Forelimb muscle (tissue), 1 donor: ENCODE measurements around the gene C1orf210. TPM values are rescaled to one million over a fixed set of nuclear protein-coding genes. Genes with fewer than 3 reads are reported as not detected.

Experiments used
- DNase-seq: peaks from one replicate; pipeline ENCODE4 v3.0.0-alpha.2; 2013; ENCODE audit warnings: low read depth
- polyA plus RNA-seq: library from polyadenylated mRNA; unstranded; fragments of 120-200 nt; gene quantifications from one replicate; pipeline ENCODE4 v1.2.1, GENCODE V29; 2013; ENCODE audit not compliant: insufficient read length

The C1orf210 gene
- polyA plus RNA-seq, 1 donor: not detected

DNA sequence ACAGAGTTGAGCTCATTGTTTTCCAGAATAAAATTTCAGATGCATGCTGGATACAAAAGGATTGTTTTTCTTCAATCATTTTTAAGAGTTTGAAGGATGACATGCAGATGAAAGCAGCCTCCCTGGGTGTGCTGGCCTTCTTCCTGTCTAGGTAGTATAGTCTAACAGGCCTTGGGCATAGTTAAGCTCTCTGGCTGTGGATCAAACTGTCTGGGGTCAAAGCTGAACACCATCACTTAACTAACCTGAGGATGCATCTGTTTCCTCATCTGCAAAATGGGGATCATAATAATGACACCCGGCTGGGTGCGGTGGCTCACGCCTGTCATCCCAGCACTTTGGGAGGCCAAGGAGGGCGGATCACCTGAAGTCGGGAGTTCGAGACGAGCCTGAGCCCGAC is 9.4 kb upstream of the C1orf210 start:
- DNase-seq: no peak

DNA sequence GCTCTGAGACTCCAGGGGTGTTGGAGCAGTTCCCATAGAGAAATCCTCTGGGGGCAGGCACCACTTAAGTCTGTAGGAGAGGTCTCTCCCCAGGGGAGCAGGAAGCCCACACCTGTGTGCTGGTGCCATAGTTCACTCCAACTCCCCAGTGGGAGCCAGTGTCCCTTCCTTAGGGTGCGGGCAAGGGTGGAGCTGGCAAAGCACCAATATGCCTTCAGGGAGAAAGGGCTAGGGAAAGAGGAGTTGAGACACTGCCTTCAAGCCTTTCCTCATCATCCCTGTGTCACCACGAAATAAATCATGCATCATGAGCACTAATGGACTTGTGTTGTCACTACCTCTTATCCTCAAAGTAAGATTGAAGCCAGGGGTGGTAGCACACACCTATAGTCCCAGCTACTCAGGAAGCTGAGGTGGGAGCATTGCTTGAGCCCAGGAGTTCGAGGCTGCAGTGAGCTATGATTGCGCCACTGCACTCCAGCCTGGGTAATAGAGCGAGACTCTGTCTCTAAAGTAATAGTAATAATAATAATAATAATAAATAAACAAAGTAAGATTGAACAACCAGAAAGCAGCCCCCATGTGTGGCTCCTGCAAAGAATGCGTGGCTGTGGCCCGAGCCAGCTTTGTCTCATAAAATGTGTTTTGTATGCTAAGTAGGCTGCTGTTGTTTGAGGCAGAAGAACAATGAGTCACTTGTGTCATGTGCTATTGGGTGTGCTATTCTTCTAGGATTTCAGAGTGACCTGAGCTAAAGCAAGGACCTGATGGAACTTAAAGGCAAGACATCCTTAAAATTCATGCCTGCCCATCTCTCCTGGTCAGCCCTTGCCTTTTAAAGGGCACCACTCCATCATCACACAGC is 8.7 kb upstream of the C1orf210 start:
- no peak for DNase-seq

DNA sequence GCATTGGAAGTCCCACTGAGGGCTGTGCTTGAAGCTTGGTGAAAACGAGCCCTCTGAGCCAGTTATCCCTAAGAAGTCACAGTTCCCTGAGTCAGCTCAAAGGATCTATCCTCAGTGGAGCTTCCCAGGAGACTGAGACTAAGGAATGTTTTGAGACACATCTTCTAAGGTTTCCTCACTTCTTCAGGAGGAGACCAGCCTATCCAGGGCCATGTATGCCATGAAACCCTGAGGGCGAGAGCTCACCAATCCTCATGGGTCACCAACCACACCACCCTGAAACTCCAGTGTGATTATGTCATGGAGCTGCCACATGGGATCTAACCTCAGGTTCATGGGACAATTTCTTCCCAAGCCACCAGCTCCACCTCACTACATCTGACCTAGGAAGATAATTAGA is 7.8 kb upstream of the C1orf210 start:
- no peak for DNase-seq

DNA sequence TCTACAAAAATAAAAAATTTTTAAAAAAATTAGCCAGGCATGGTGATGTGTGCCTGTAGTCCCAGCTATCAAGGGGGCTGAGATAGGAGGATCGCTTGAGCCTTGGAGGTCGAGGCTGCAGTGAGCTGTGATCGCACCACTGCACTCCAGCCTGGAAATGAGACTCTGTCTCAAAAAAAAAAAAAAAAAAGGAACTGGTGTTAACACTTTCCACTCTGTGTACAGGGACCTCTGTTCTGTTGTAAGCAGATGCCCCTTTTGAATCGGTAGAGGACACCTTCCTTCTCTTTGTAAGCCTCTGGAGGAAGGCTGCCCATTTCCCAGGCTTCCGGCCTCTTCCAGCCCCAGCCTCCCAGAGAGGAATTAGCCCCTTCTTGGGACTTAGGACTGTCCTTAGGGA is 7.3 kb upstream of the C1orf210 start:
- no peak for DNase-seq

DNA sequence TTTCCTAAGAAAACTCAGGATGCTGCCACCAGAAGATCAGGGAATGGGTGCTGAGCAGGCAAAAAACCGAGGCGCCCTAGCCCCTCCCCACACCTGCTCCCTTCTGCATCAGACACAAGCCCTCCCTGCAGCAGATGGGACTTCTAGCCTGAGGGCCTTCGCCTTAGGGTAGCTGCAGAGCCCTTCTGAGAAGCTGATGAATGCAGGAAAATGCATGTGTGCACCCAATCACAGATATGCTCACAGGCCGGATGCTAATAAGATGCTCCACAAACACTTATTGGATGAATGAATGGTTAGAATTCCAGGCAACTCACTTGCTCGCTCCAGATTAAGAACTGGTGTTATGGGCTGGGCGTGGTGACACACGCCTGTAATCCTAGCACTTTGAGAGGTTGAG is 6.8 kb upstream of the C1orf210 start:
- DNase-seq: no peak

DNA sequence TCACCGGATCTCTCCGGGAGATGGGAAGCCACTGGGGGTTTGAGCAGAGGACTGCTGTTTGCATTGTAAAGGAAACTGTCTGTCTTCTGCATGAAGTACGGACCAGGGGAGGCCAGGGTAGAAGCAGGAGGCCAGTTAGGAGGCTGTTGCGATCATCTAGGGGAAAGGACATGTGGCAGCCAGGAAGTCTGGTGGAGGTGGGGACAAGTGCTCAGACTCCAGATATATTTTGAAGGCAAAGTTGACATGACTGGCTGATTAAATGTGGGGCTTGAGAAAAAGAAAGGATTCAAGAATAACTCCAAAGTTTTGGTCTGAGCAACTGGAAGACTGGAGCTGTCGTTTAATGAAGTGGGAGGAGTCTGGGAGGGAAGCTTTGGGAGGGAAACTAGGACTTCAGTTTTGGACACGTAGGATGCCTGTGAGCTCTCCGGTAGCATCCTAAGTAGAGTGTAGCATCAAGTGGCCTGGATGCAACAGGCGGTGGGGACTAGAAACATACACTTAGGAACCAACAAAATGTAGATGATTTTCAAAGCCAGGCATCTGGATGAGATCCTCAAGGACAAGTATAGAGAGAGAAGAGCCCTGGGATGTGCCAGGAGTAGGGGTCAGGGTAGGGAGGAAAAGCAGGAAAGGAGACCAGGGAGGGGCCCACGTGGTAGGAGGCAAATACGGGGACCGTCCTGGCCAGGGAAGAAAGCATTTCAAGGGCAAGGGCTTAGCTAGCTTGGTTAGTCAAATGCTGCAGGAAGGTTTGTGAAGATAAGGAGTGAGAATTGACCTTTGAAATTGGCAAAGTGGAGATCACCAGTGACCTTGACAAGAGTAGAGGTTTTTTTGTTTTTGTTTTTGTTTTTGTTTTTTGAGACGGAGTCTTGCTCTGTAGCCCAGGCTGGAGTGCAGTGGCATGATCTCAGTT is 3.7 kb upstream of the C1orf210 start:
- DNase-seq: no peak

DNA sequence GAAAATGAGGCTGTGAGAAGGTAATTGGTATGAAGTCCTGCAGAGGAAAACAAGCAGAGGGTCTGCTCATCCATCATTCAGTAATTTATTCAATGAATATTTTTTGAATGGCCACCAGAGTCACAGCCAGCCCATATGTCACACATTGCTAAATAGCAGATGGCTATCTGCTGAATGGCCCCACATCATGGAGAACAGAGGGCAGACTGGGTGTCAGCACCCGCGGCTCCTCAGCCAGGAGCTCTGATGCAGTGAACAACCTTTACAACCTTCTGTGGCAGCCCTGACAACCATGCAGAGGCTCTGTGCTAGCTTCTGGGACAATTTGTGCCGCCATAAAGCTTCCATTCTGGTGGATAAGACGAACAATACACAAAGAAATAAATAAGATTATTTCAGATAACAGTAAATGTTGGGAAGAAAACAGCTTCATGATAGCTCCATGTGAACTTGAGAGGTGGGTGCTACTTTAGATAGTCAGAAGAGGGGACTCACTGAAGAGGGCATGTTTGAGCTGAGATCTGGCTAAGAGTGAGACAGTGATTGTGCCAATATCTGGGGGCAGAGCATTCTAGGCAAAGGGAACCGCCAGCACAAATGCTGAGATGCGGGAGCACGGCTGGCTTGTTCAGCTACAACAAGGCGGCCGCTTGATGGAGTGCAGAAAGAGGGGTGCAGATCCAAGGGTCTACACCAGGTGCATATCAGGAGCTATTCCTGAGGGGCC is 2.8 kb upstream of the C1orf210 start:
- no peak for DNase-seq

DNA sequence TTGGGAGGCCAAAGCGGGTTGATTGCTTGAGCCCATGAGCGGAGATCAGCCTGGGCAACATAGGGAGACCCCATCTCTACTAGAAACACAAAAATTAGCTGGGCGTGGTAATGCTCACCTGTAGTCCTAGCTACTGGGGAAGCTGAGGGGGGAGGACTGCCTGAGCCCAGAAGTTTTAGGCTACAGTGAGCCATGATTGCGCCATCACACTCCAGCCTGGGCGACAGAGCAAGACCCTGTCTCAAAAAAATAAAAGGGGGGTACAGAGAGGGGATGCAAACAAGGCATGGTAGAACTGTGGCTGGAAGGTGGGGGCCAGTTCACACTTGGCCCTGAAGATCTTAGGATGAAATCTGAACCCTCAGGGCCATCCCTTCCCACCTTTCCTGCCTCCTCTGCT is 1.2 kb upstream of the C1orf210 start:
- no peak for DNase-seq

DNA sequence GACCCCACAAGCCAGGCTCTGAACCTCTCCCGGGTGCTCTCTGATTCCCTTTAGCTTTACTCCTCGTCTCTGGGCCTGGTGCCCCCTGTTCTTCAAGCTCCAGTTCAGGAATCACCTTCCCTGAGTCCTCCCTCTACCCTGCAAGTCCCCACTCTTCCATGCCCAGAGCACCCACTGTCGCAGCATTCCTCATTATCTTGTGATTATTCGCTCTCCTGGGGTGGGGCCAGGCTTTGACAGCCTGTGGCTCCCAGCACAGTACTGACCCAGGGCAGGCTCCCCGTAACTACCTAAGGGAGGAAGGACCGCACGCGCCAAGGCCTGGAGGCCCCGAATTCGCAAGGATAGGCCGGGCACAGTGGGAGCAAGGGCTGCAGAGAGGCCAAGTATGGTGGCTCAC is 734 bp upstream of the C1orf210 start:
- DNase-seq: no peak

DNA sequence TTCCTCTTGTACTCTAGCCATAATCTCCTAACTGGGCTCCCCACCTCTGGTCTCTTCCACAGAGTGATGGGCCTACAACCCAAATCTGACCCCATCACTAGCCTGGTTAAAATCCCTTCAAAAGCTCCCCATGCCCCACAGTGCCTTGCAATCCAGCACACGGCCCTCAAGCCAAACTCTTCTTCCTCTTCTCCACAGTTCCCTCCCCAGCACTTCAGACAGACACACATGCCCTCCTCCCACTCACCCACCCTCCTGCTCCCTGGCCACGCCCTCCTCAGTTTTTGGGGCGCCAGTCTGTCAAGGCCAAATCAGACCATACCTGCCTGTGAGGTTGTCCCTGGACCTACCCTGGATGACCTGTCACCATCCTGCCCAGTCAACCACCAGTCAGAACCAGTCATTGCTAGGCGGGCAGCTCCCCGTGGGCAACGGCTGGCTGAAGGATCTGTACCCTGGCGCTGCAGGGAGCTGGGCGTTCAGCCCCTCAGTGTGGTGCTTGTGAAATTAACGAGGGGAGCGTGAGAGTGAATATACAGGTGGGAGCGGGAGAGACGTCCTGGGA is 753 bp downstream of the C1orf210 start:
- no peak for DNase-seq

DNA sequence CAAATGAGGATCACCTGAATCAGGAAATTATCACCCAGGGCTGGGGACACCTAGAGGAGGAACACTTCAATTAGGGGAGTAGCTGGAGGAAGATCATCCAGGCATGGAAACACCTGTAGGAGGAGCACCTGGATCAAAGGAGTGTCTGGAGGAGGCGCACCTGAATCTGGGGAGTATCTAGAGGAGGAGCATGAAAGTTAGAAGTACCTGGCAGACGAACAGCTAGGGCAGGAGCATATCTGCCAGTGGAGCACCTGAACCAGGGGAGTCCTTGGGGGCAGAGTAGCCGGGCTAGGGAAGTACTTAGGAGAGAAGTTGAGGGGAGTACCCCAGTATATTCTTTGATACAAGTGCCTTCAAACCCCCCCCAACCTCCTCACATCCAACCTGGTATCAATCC is 1.3 kb downstream of the C1orf210 start:
- DNase-seq: no peak

DNA sequence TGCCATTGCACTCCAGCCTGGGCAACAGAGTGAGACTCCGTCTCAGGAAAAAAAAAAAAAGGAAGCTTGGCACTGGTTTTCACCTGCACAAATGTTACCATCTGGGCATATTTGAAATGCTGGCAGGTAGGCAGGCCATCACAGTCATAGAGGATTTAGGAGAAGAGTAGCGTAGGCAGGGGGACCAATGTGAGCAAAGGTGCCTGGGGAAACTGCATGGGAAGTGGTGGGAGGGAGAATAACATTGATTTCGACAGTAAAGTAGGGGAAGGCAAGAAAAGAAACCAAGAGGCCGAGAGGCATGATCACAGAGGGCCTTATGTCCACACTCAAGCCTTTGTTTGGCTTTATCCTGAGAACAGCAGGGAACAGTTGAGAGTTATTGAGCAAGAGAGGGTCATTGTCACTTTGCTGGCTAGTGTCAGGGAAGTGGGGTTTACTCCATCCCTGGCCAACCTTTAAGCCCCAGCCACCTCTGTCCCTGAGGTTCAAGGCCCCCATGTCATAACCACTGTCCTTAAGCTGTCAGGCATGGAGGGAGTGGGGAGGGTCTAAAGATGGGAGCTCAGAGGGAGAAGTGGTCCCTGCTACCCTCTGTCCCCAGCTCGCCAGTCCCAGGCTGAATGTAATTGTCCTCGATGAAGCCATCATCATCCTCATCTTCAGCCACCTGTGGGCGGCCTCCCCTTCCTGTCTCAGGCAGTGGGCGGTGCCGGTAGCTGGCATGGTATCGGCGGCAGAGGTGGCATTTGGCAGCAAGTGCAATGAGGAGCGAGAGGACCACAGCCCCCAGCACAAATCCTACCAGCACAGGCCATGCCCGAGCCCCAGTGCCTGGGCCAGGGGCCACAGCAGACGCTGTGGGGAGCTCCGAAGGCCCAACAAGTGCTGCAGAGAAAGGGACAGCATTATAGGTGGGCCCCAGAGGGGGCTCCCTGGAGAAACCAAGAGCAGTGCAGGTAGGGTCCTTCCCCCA is 2.9 kb downstream of the C1orf210 start:
- no peak for DNase-seq

DNA sequence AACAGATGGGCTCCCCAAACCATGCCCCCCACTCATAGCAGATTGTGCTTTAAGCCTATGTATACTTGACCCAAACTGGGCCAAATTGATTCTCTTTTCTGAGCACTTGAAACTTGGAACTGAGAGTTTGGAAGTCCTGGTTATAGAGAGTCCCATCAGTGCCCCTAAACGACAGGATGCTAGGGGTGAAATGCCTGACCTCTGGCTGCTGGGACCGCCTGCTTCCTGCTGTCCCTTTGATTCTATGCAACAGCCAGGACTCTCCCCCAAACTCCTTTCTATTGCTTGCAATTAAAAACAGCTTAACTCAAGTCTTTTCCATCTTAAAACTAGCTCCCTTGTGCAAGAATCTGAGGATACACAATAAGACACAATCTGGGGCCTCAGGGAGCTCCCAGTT is 4.7 kb downstream of the C1orf210 start:
- DNase-seq: no peak

DNA sequence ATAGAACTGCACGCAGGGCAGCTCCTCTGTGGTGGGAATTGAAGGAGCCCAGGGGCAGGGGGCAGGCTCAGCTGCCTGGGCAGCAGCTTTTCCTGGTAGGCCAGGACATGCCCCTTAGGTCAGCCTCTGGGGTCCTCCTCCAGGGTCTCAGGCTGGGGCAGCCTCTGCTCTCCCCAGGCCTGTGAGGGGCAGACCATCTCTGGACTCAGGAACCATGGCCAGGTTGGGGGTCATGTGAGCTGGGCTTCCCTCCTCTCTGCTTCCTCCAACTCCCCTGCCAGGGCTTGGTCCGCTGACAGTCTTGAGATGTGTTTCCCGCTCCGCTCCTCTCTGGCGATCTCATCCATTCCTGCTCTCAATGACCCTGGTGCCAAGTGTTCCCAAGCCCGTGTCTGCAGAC is 5.7 kb downstream of the C1orf210 start:
- no peak for DNase-seq

DNA sequence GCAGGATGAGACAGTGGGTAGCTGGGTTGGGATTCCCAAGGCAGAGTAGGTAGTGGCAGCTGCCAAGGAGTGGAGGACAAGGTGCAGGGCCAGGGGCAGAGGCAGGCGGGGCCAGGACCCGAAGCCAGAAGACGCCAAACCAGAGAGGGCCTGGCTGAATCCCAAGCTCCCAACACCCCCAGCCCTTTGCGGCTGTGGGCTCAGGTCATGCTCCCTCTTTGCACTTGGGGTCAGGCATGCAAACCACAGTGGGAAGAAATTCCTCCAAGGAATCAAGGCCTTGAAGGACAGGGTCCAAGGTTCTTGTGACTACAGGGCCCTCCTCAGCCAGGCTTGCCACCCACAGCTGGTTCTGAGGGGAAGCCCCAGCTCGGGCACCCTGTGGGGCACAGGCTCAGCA is 6.2 kb downstream of the C1orf210 start:
- no peak for DNase-seq

DNA sequence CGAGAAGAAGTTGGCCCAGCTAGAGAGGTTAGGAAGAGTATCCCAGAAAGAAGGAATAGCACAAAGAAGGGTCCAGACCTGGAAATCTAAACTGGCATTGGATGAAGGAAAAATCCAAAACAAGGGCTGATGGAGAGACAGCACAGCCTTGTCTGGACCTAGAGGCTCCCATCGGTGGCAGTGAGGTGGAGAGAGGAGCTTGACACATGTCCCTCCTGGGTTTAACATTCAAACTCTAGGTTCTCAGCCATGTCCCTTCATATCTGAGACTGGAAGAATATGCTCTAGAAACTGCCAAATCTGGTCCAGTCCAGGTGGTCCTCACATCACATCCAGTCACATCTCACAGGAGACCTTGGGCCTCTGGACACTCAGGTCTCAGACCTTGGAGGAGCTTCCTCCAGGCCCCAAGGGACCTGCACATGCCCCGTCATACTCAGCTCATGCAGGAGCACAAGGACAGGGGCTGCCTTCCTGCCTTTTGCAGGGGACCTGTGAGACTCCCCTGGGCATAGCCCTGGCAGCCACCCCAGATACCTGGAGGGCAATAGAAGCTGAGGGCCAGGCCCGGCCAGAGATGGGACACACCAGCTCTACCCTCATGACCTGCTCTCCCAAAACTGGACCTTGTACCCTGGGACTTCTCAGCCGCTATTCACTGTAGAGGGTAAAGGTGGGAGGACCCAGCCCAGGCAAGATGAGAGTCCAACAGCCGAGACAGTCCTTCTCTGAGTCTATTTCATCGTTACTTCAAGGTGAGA is 8.1 kb downstream of the C1orf210 start:
- no peak for DNase-seq

DNA sequence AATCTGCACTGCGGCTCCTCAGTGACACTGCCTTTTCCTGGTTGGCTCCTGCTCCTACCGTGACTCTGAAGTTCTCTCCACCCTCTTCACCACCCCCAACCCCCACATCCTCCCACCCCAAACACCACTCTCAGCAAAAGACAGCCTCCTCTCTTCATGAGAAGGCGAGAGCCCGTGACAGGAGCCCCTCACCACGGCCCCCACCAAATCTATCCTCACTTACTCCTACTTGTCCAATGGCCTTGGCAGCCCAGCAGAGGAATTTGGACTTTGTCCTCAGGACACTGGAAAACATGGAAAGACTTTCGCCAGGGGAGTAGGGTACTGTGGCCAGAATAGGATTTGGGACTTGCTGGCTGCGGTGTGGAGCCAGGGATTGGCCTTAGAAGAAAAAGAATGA is 8.7 kb downstream of the C1orf210 start:
- no peak for DNase-seq

DNA sequence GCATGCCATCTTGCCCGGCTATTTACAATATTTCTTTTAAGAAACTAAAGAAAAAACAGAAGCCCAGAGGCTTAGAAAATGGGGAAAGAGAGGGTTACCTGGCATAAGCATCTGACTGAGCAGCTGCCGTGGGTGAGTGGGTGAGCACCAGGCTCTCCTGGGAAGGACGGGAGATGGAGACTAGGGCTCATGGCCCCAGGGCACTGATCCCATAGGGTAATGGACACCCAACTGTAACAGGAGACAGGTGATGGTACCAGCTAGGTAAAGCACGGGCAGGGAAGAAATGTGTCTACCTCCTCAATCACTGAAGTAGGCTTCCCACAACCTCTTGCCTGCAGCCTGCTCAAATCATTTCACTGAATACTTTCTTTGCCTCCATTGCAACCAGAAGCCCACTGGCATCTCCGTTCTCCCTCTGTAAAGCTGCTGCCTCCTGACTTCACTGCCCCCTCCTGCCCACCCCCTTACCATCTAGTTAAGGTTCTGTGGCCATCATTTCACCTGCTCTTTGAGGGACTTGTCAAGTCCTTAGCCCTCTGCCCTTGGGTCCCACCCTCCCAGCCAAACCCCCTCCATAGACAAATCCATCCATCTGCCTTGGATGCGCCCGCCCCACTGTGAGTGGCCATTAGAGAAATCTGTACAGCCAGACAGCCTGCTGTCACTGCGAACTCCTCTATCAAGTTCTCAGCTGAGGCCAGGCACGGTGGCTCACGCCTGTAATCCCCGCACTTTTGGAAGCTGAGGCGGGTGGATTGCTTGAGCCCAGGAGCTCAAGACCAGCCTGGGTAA is 9.4 kb downstream of the C1orf210 start:
- DNase-seq: no peak

DNA sequence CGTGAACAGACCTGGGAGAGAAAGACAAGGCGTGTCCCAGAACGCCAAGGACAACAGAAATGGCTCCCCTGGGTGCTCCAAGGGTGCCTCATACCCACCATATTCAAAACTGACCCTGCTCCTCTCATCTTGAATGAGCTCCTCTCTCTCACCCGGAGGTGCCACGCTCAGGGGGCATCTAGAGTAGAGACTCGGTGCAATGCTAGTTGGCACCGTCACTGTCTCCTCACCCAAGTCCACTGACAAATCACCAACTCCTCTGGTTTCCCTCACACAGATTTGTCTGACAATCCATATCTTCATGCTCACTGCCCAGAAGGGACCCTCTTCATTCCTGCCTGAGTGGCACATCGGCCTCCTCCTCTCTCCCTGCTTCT is 10.6 kb downstream of the C1orf210 start:
- DNase-seq: no peak
